ENCODE data around the gene SCN1B. TPM values are rescaled to one million over a fixed set of nuclear protein-coding genes. Genes with fewer than 3 reads are reported as not detected.

The SCN1B gene
- polyA plus RNA-seq, 2 of the 4 experiments (the other 2 are of a cell fraction) = 11.0 to 11.3 TPM

GRCh38 chr19:35023428-35023827 lies 6.8 kb upstream of the SCN1B start:
- no peak overlapping the region for H3K4me2 ChIP-seq
- CTCF ChIA-PET = interaction anchor here (48.0 kb wide), 1 partner anchor 34 kb away, joined by 1860 read pairs; the partner anchor contains the start of genes GRAMD1A and ZNF792
- H3K4me3 ChIP-seq = no peak overlapping the region
- DNase-seq (ENCODE audit: low read depth in 1 of 2, low spot score in 1 of 2) = no peak
- FAIRE-seq = no peak
- no peaks in the 10 kb centered on the region for H3K9me3 ChIP-seq
- TF ChIP-seq SMC3 (IDR thresholded peaks at IDR 0.05) (no peak), HEYL (CRISPR knock-in tag; IDR thresholded peaks at IDR 0.05) (no peak)
- 95% methylated on average over 19 of the region's 19 CpGs for WGBS (ENCODE audit: missing lambda C conversion rate)
- POLR2A ChIA-PET = no interaction called here
- ATAC-seq = no peak
- 0 out of 3 replicates have a peak, but pooled peaks cover 5% of the 10 kb centered on the region for H3K4me1 ChIP-seq
- no peak overlapping the region for H3K27ac ChIP-seq

- FAIRE-seq (peak; percentile 94), ATAC-seq (no peak), DNase-seq (ENCODE audit: low read depth in 1 of 2, low spot score in 1 of 2) (no peak)
- H3K4me3 ChIP-seq = no peak overlapping the region
- 86% methylated on average over 6 of the region's 6 CpGs for WGBS (ENCODE audit: missing lambda C conversion rate)
- no peak overlapping the region for H3K4me2 ChIP-seq
- ChIA-PET CTCF (interaction anchor here (48.0 kb wide), 1 partner anchor 35 kb away, joined by 1860 read pairs; the partner anchor contains the start of genes GRAMD1A and ZNF792), POLR2A (no interaction called here)
- 0 out of 3 replicates have a peak, but pooled peaks cover 5% of the 10 kb centered on the region for H3K4me1 ChIP-seq
- TF ChIP-seq EHF (CRISPR knock-in tag; IDR thresholded peaks at IDR 0.05) (no peak), KDM1A (IDR thresholded peaks at IDR 0.05; ENCODE audit: low read depth) (no peak), JUN (IDR thresholded peaks at IDR 0.05) (0 out of 5 replicates have a peak, but pooled peaks of 1 of the 2 experiments have one; percentile 14)
- no peaks in the 10 kb centered on the region for H3K9me3 ChIP-seq
- no peak overlapping the region for H3K27ac ChIP-seq
These were observed 6.2 kb upstream of the SCN1B start for GRCh38 chr19:35024095-35024494.

- Histone ChIP-seq H3K4me2 (no peak overlapping the region), H3K9me3 (no peaks in the 10 kb centered on the region), H3K4me3 (no peak overlapping the region), H3K27ac (peak overlapping the region in 1 of 2 experiments; percentile 1; a peak in 1 of 6 replicates), H3K4me1 (peaks cover 12% of the 10 kb centered on the region)
- ATAC-seq = no peak
- CTCF ChIA-PET = interaction anchor here (0.6 to 48.0 kb wide), 8 partner anchors 21 to 149 kb away, joined by 3 to 1860 read pairs (median 6); partner anchors contain the start of genes GRAMD1A, LGI4 and ZNF792
- 93% methylated on average over 21 of the region's 21 CpGs for WGBS (ENCODE audit: missing lambda C conversion rate)
- POLR2A ChIA-PET = interaction anchor here (0.6 to 5.3 kb wide), 4 partner anchors 12 to 299 kb away, joined by 4 to 45 read pairs (median 6); partner anchors contain the start of gene GRAMD1A
- no peak for TF ChIP-seq CHD4 (IDR thresholded peaks at IDR 0.05; ENCODE audit: borderline replicate concordance)
- TF ChIP-seq JUN (IDR thresholded peaks at IDR 0.05) = 0 out of 5 replicates have a peak, but pooled peaks of 1 of the 2 experiments have one; percentile 38
- no peak for FAIRE-seq
- no peak for DNase-seq (ENCODE audit: low read depth in 1 of 2, low spot score in 1 of 2)
These were observed 4.3 kb upstream of the SCN1B start for GRCh38 chr19:35025969-35026368.

- peaks cover 12% of the 10 kb centered on the region for H3K4me1 ChIP-seq
- ChIA-PET POLR2A (interaction anchor here (0.6 to 5.3 kb wide), 4 partner anchors 12 to 298 kb away, joined by 4 to 45 read pairs (median 6); partner anchors contain the start of gene GRAMD1A), CTCF (interaction anchor here (0.6 to 48.0 kb wide), 7 partner anchors 21 to 149 kb away, joined by 3 to 1860 read pairs (median 7); partner anchors contain the start of genes GRAMD1A, LGI4 and ZNF792)
- no peak for DNase-seq (ENCODE audit: low read depth in 1 of 2, low spot score in 1 of 2)
- no peak overlapping the region for H3K4me3 ChIP-seq
- TF ChIP-seq EHMT2 (IDR thresholded peaks at IDR 0.05; ENCODE audit: low read depth) (no peak), JUN (IDR thresholded peaks at IDR 0.05) (peak in 1 of 2 experiments; percentile 41; a peak in 2 of 5 replicates)
- peak; percentile 88 for FAIRE-seq
- H3K9me3 ChIP-seq = no peaks in the 10 kb centered on the region
- 84% methylated on average over 6 of the region's 6 CpGs for WGBS (ENCODE audit: missing lambda C conversion rate)
- ATAC-seq = no peak
- no peak overlapping the region for H3K4me2 ChIP-seq
- H3K27ac ChIP-seq = peak overlapping the region in 1 of 2 experiments; percentile 1; a peak in 1 of 6 replicates
These were observed 3.9 kb upstream of the SCN1B start for GRCh38 chr19:35026418-35026817.

- DNase-seq (ENCODE audit: low read depth in 1 of 2, low spot score in 1 of 2) (no peak), ATAC-seq (no peak), FAIRE-seq (no peak)
- POLR2A ChIA-PET = interaction anchor here (1.0 to 5.3 kb wide), 2 partner anchors 13 to 20 kb away, joined by 4 to 45 read pairs; no protein-coding TSS in a partner anchor
- no peaks in the 10 kb centered on the region for H3K9me3 ChIP-seq
- no peak overlapping the region for H3K4me3 ChIP-seq
- no peak overlapping the region for H3K27ac ChIP-seq
- H3K4me1 ChIP-seq = peaks cover 12% of the 10 kb centered on the region
- no peak for TF ChIP-seq HMGXB4 (CRISPR knock-in tag; IDR thresholded peaks at IDR 0.05; ENCODE audit: borderline replicate concordance)
- TF ChIP-seq BHLHE40 (IDR thresholded peaks at IDR 0.05; ENCODE audit: low read depth, low read length) = no peak
- no peak for TF ChIP-seq CHD2 (IDR thresholded peaks at IDR 0.05; ENCODE audit: low read length, partially characterized antibody)
- no peak for TF ChIP-seq REST (IDR thresholded peaks at IDR 0.05)
- TF ChIP-seq HOXB13 (CRISPR knock-in tag; IDR thresholded peaks at IDR 0.05; ENCODE audit: low read depth) = no peak
- CTCF ChIA-PET = interaction anchor here (0.9 to 48.0 kb wide), 7 partner anchors 20 to 115 kb away, joined by 3 to 1860 read pairs (median 7); partner anchors contain the start of genes GRAMD1A, LGI4 and ZNF792
- 91% methylated on average over 8 of the region's 8 CpGs for WGBS (ENCODE audit: missing lambda C conversion rate)
- no peak overlapping the region for H3K4me2 ChIP-seq
These were observed 3.3 kb upstream of the SCN1B start for GRCh38 chr19:35027009-35027408.
